GM21737 (cell line): ENCODE measurements around the gene GVQW3.
A peak's percentile ranks its signal among the peaks of the same experiment; 100 is the strongest.

Experiments used
- ATAC-seq: cut with Tn5 transposase; IDR thresholded peaks from one replicate; pipeline ENCODE4 v1.9.1; 2021; ENCODE audit warnings: mild to moderate bottlenecking, moderate library complexity; ENCODE audit not compliant: unreplicated experiment

The GVQW3 gene

DNA sequence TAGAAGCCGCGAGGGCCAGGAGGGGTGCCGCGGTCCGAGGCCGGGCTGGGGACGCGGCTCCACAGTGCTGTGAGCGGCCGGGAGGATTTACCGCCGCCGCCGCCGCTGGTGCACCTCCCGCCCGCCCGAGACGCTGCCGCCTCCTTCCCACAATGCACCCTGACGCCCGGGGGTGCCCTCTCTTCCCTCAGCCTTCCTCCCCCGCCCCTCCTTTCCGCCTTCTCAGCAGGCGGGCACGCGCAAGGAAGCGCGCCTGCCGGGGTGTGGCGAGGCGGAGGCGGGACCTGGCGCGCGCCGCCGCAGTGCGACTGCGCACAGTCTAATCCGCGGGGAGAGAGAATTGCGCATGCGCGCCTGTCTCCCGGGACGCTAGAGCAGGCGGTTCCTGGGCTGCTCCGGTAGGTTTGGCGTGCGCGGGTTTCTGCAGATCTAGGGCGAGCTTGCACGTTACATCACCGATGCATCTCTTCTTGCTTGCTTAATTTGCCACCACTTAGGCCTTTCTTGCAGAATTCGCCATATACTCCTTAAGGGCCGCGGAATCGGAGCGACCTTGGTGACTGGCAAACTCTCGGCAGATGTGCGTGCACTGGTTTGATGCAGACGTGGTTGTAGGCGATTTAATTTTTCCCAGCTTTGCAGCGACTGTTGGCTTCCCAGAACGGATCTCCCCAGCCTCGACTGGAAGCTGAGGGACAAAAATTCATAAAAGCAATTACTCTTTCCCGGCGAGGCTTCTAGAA, at the start of gene GVQW3, which contains the start of gene THAP12:
Gene GVQW3, plus strand, starts transcription at position 347 of the 743 bp plus-strand sequence. CDS start 506 bp downstream, outside the sequence.
Gene THAP12, minus strand, starts transcription at position 156 of the 743 bp plus-strand sequence. CDS start 296 bp downstream, outside the sequence.
- ATAC-seq, result peak; percentile 74

DNA sequence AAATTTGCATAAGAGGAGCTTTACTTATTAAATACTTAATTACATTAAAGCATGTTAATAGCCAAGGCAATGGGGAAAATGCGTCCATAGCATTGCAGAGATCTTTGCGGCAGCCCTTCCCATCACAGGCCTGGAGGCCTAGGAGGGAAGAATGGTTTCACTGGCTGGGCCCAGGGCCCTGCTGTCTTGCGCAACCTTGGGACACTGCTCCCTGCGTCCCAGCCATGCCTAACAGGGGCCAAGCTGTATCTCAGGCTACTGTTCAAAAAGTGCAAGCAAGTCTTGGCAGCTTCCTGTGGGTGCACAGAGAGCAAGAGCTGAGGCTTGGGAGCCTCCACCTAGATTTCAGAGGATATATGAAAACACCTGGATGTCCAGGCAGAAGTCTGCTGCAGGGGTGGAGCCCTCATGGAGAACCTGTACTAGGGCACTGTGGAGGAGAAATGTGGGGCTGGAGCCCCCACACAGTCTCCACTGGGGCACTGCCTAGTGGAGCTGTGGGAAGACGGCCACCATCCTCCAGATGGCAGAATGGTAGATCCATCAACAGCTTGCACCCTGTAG, 46.2 kb upstream of the GVQW3 start:
- no peak for ATAC-seq

DNA sequence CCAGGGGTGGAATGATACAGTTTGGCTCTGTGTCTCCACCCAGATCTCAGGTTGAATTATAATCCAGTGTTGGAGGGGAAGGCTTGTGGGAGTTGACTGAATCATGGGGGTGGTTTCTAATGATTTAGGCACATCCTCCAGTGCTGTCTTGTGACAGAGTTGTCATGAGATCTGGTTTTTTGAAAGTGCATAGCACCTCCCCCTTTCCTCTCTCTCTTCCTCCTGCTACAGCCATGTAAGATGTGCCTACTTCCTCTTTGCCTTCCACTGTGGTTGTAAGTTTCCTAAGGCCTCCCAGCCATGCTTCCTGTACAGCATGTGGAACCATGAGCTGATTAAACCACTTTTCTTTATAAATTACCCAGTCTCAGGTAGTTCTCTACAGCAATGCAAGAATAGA, 45.3 kb upstream of the GVQW3 start:
- ATAC-seq, result no peak

DNA sequence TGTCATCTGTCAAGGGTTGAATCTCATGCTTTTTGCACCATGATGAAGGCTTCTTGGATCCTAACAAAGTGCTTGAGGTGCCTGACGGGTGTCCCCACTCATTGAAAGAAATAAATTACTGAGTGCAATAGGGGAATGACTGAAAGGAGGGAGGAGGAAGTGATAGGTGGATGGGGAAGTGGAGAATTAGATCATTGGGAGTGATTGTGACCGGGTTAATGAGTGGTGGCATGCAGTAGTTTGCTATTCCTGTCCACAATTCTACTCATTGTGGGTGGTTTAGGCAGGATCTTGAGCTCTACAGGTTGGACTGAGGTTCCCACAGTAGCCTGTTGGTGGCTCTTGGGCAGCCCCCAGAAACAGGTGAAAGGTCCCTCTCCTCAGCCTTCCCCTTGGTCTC, 44.5 kb upstream of the GVQW3 start:
- ATAC-seq, result no peak

DNA sequence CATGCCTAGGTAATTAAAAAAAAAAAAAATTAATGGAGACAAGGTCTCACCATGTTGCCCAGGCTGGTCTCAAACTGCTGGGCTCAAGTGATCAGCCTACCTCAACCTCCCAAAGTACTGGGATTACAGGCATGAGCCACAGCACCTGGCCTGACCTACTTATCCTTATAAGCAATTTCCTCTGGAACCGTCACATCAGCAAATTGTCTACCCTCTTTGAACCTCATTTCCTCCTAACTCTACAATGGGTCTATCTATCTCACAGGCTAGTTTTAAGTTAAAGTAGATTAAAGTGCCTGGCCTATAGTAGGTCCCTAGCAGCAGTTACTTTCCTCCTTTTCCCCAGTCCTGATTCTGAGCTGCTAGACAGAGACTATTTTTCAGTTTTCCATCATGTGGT, 43.7 kb upstream of the GVQW3 start:
- ATAC-seq, result no peak

DNA sequence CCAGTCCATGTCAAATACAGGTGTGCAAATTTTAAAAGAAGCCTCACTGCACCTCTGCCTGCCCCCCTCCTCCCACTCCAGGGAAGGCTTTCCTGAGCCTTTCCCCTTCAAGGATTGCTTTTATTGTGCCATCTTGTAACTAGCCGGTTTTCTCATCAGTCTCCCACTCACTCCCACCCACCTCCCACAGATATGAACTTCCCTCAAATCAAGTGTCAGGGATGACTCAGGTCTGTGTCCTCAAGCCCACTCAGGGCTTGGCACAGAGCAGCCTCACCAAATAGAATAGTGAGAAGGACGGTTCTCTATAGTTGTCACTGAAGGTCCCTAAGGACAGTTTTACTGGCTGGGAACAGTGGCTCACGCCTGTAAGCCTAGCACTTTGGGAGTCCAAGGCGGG, 43.2 kb upstream of the GVQW3 start:
- no peak for ATAC-seq

DNA sequence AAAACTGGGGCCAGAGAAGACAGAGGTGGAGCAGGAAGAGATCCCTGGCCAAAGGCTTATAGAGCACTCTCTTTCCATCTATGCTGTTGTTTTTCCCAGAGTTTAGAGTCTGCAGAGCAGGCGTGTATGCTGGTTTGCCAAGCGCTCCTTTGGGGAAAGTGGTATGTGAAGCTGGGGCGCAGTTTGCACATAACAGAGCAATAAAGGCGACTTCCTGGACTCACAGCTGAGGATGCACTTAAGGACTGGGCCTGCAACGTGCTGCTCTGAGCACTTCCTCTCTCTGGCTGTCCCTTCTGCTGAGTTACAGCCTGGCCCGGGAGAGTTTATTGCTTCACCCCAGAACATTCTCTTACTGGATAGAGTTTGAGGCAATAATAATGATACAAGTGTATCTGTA, 41.9 kb upstream of the GVQW3 start:
- no peak for ATAC-seq

DNA sequence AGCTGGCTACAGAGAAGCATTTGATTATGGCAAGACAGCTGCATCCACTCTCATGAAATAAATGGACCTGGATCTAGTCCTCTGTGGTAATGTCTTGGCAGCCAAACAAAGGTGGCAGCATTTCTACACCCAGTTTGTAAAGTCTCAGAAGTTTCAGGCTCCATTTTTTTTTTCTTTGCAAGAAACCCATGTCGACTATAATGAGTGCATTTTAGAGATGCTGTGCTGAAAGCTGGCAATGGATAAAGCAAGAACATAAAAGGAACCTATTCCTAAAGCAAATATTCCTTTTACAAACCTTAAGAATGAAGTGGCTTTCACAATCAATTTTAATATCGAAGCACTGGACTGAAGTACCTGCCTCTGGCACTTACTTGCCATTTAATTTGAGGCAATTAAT, 33.7 kb upstream of the GVQW3 start:
- ATAC-seq, result no peak

DNA sequence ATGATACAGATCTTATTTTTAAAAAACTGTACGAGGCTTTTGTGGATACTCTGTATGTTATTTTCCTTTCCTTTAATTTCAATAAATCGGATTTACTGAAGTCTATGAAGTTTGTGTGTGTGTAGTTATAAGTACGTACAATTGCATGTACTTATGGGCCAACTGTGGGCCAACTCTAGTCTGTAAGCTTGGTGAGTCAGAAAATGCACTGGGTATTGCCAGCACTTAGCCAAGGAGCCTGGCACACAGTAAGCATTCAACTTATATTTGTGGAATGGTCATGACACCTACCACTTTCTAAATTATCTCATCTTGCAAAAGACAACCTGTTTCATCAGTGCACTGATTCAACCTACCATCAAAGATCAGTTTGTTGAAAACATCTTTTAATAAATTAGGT, 32.8 kb upstream of the GVQW3 start:
- no peak for ATAC-seq

DNA sequence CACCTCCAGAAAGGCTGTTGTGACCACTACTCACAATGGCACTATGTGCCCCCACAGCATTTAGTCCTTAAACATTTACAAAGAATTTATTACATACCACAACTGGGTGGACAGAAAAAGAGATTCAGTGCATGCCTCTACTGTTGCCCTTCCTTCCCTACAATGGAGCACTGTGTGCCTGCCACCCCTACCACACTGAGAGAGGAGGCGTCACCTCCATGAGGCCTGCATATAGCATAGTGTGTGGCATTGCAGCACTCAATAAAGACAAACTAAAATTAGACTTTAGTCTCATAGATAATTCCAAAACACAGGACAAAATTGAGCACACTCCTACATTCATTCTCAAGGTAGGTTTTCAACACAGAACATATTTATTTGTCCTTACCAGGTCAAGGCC, 26.0 kb upstream of the GVQW3 start:
- no peak for ATAC-seq

DNA sequence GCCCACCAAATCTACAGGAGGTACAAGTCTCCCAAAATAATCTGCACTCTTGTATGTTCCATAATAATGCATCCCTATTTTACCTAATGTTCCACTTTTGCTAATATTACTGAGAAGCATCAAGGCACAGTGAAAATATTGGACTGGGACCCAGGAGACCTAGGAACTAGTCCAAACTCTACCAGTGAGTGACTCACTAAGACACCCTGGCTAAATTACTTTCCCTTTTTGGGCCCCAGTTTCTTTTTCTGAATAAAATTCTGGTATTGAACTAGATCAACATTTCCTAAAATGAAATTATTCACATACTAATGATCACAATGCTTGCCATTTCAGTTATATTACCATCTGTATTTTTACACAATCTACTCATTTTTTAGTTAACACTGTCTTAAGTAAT, 19.7 kb upstream of the GVQW3 start:
- no peak for ATAC-seq

DNA sequence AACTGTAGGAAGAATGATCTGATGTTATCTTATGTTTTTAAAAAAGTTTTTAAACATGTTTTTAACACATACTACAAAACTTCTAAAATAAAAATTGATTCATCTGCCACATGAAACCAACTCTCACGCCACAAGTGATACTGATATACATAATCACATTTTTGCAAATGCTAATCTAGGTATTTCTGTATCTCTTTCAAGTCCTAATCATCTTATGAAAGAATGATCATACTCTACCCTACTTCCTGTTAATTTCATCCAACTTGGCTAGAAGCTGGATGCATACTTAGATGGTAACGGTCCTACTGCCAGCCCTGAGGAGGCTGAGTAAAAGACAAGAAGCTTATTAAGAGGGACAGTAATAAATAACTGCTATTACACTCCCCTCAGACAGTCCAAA, 19.3 kb upstream of the GVQW3 start:
- ATAC-seq, result no peak

DNA sequence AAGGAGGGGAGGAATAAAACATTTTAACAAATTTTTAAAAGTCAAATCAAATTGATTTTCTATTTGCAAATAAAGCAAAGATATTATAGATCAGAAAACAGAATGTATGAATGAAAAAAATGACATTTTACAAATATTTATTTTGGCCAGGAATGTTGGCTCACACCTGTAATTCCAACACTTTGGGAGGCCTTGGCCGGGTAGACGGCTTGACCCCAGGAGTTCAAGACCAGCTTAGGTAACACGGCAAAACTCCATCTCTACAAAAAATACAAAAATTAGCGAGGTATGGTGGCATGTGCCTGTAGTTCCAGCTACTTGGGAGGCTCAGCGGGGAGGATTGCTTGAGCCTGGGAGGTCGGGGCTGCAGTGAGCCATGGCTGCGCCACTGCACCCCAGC, 18.4 kb upstream of the GVQW3 start:
- no peak for ATAC-seq

DNA sequence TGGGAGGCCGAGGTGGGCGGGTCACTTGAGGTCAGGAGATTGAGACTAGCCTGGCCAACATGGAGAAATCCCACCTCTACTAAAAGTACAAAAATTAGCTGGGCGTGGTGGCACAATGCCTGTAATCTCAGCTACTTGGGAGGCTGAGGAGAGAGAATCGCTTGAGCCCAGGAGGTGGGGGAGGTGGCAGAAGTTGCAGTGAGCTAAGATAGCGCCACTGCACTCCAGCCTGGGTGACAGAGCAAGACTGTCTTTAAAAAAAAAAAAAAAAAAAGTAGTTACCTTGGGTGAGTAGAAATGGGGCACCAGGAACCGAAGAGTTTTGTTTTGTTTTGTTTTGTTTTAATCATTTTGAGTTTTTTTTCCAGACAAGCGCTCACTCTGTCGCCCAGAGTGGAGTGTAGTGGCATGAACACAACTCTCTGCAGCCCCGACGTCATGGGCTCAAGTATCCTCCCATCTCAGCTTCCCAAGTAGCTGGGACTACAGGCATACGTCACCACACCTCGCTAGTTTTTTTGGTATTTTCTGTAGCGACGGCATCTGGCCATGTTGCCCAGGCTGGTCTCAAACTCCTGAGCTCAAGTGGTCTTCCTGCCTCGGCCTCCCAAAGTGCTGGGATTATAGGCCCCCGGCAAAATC, 16.0 kb upstream of the GVQW3 start:
- ATAC-seq, result no peak

DNA sequence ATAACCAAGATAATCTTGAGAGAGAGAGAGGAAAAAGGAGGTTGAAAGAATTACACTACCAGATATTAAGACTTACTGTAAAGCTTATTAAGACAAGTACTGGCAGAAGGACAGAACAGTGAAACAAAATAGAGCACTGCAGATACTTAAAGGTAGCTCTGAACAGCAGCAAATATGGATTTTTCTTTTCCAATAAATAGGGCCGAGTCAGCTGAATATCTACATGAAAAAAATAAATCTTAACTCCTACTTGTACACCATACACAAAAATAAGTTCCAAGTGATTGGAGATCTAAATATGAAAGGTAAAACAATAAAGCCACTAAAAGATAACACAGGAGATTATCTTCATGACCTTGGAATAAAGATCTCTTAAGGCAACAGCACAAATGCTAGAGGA, 12.6 kb upstream of the GVQW3 start:
- no peak for ATAC-seq

DNA sequence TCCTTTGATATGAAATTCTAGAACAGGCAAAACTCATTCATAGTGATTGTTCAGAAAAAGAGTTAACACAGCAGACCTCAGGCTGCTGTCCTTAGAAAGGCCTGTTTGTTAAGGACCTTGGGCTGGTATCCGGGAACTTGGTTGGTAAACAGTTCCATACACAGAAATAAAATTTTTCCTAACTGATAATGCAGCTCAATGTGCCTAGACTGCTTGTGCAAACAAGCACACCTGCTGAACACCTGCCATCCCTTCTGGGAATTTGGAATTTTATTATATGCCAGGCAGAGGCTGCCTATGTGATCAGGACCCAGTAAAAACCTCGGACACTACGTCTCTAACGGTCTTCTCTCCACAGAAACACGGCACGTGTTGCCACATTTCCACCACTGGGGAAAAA, 11.7 kb upstream of the GVQW3 start:
- ATAC-seq, result no peak

DNA sequence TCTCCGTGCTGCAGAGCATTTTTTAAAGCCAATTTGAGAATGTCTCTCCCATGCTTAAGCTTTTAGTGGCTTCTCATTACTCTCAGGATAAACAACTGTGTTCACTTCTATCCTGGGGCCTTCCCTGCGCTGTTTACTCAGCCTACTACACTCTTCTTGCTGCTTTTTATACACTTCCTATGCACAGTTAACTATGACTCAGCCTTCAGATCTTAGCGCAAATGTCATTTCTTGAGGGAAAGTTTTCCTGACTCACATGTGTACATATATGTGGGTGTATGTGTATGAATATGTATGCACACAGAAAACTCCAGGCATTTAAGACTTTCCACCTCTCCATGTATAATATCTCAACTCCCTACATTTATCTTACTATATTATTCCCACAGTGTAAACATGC, 10.0 kb upstream of the GVQW3 start:
- peak; percentile 60 for ATAC-seq

DNA sequence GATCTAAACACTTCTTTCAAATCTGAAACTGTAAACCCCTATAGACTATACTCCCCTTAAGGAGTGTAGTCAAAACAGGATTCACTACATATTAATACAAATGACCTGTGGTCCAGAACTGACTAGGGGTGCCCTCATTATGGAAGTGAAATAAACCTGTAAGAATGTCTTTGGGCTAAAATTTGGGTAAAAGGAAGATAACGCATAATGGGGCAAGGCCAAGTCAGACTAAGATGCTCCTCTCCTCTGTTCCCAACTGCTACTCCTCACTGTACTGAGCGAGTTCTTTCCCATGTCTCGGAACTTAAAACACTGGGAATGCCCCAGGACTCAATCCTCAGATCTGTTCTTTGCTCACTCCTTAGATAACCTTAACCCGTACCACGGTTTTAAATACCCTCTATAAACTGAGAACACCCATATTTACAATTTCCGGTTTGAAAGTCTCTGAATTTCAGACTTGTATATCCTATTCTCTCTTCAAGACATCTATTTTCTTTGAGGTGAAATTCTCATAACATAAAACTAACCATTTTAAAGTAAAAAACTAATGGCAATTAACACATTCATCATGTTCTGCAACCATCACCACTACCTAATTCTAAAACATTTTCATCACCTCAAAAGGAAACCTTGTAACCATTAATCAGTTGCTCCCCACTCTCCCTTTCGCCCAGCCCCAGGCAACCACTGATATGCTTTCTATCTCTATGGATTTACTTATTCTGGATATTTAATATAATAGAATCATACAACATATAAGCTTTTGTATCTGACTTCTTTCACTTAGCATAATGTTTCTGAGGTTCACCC, 4.2 kb upstream of the GVQW3 start:
- no peak for ATAC-seq

DNA sequence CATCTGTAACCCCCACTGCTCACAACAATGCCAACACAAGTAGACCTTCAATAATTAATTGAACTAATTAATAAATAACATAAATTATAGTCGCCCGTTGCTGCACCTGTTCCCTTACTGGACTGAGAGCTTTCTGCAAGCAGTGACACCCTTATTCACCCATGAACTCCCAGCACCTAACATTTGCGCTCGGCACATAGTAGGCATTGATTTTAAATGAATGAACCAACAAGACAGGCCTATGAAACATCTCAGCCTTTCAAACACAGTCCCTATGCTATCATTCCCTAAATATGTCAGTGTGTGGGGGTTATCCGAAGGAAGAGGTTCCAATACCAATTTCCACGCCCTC, 1.3 kb upstream of the GVQW3 start:
- no peak for ATAC-seq

DNA sequence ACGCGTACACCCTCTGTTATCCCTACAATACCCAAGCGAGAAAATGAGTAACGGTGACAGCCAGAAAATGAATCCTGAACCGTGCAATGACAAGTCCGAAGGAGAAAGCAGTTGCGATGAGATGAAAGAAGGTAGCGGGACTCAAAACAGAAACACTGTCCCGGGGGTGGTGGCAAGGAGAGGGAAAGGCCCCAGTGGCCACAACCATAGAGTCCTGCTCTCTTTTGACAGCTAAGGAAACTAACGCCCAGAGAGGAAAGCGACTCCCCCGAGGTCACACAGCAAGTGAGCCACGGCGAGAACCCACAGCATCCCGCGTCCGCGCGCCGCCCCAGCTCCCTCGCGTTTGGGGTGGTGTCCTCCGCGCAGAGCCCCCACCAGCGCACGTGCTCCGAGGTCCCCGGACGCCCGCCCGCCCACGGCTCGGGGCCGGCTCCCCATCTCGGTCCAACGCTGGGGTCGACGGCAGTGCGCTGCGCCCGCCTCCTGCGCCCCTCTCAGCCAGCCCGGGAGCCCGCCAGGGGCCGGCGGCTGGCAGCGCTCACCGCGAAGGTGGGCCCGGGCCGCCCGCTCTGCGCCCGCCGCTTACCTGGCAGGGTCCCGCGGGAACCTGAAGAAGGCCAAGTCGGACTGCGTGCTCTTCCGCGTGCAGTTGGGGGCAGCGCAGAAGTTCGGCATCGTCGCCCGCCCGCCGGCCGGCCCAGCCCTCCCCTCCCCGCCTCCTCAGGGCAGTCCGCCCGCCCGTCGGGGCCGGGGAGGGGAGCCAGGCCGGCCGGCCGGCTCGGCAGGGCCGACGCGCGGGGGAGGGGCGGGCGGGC, 755 bp upstream of the GVQW3 start:
- ATAC-seq, result peak; percentile 19

DNA sequence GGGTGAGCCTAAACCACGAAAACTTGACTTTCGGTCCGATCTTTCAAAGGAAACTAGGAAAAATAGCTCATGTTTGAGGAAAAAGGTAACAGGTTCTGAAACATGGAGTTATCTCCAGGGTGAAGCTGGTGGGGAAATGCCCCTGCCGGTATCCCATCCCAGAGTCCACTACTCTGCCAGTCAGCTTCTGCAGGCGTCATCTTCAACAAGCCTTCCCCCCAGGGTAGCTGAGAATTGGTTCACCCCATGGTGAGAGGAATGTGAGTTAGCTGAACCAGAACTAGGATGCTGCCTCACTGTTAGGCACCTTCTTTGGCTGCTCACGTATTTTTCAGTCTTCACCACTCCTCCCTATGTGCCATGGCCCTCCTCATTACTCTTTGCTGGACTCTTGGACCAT, 1.1 kb downstream of the GVQW3 start:
- no peak for ATAC-seq
